Testis (tissue), 2 donors: ENCODE results near the gene MYO18A.

Source experiments
- CTCF ChIP-seq, 3 experiments: fragments of 450-650 bp in 2 of 3; fragments of 200-600 bp in 1 of 3; sonication (generic) in 1 of 3; IDR thresholded peaks; one replicate each; pipeline ENCODE4 v1.5.1; 2016 to 2019; ENCODE audit warnings: antibody characterized with exemption in 3 of 3, mild to moderate bottlenecking in 2 of 3, moderate library complexity in 1 of 3
- POLR2A ChIP-seq: fragments of 450-650 bp; IDR thresholded peaks from one replicate; pipeline ENCODE4 v1.6.1; 2017; ENCODE audit warnings: antibody characterized with exemption, mild to moderate bottlenecking, moderate library complexity

GRCh38 chr17:29061036-29061435 lies 119.2 kb downstream of the MYO18A start:
- no peak for TF ChIP-seq CTCF (IDR thresholded peaks at IDR 0.05)
- no peak for TF ChIP-seq POLR2A
